Heart left ventricle (tissue), 13 donors: Measurements from ENCODE around the gene ASIC2.

Experiments
- CTCF ChIP-seq, 12 donors: fragments of 200-600 bp; sonication (generic) in 4 of 12; IDR thresholded peaks; one replicate each; pipeline versions ENCODE4 v1.5.0 to v1.8.0; 2018 to 2022; ENCODE audit warnings: antibody characterized with exemption in 12 of 12, mild to moderate bottlenecking in 5 of 12
- POLR2A ChIP-seq, 2 donors: fragments of 450-650 bp; IDR thresholded peaks; one replicate each; pipeline ENCODE4 v1.6.1; 2017; ENCODE audit warnings: antibody characterized with exemption in 2 of 2, mild to moderate bottlenecking in 2 of 2, moderate library complexity in 2 of 2
- donor health status: ischemic (EF 13 %, LVEDD 7.1; RV severe dilation, severe dysfunction).
- donor health status: DM: no; HTN: yes; CAD: no.
- donor health status: DM: no; HTN: no; CAD: no.
- donor health status: ischemic (EF 25% LVEDD 6.9; RV normal size, moderate dysfunction).
- donor health status: ischemic (EF 25% LVEDD 5.7; RV mildly dilated, moderate dysfunction).
- donor health status: ischemic (EF 35%, LVEDD 5.7; RV mildly dilated, moderate dysfunction).
- donor health status: nonischemic (EF 11% LVEDD 7.7; RV severe dilation, severe dysfunction).
- donor health status: DM: yes; HTN: yes; CAD: no.
- donor health status: PGD.
- donor health status: ischemic (EF 29% LVEDD 5.4; RV normal size, mild dysfunction).
- donor health status: nonischemic (EF 23%, LVEDD 6.1; RV moderate dilation, normal function).

- TF ChIP-seq CTCF (IDR thresholded peaks at IDR 0.05) (no peak), POLR2A (IDR thresholded peaks at IDR 0.05) (no peak)
Observed at GRCh38 chr17:33099906-33100305, 193.2 kb downstream of the ASIC2 start.
